NCI-H2227 (cell line): ENCODE results near the gene AP3M1.
"Not testable (repeated sequence)": the region's sequence is repeated elsewhere in the genome, so short reads cannot be mapped to it uniquely, and the experiment has no call there.

ENCODE experiments used
- DNase-seq: peaks from one replicate; lab custom pipeline; 2025; ENCODE audit not compliant: unreplicated experiment; lab: John Stamatoyannopoulos, UW

The AP3M1 gene

GRCh38 chr10:74164716-74165529, 14.3 kb upstream of the AP3M1 start:
- DNase-seq, result no peak

GRCh38 chr10:74163319-74164068, 12.9 kb upstream of the AP3M1 start:
- DNase-seq, result no peak

- DNase-seq, result no peak
Measured at GRCh38 chr10:74160013-74160412, 9.4 kb upstream of the AP3M1 start.

GRCh38 chr10:74156919-74157289, 6.3 kb upstream of the AP3M1 start:
- no peak for DNase-seq

- no peak for DNase-seq
Measured at GRCh38 chr10:74153676-74154075, 3.0 kb upstream of the AP3M1 start.

- DNase-seq, result peak; percentile 2
Measured at GRCh38 chr10:74153123-74153522, 2.5 kb upstream of the AP3M1 start.

GRCh38 chr10:74151879-74152722, 1.5 kb upstream of the AP3M1 start:
- no peak for DNase-seq

DNA sequence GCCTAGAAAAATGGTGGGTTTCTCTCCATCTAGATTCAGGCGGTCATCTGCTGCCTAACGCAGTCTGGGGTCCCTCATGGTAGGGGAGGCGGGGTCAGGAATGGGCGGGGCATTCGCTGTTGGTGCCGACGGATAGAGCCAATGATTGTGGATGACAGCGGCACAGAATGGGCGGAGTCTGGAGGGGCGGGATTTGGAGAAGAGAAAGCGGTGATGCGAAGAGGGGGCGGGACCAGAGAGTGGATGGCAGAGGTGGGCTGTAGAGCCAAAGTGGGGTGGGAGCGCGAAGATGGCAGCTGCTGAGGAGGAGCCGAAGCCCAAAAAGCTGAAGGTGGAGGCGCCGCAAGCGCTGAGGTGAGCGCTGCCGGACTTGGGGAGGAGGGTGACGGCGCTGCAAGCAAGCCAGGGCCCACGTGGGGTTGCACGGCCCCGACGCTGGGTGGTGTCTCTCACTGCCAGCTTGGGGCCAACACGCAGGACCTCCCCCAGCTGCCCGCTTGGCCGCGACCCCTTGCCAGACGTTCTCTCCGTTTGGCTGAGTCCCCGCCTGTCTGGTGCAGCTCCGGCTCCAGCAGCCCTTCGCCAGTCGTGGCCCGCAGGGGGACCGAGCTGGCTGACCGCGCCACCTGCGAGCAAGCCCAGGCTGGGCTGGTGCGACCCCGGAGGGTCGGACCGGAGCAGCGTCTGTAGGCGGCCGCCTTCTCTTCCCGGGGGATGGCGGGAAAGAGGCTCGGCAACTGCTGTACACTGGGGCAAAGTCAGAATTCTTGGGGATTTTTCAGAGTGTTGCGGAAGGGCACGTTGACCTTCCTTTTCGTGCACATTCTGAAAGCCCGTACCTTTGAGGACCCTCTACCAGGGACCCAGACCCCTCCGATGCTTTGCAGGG, 606 bp upstream of the AP3M1 start, which contains the start of gene ADK:
ADK (plus strand) TSS at position 232 of the 889 bp plus-strand sequence; CDS start at position 290, 58 bp downstream.
- DNase-seq, result peak; percentile 97

DNA sequence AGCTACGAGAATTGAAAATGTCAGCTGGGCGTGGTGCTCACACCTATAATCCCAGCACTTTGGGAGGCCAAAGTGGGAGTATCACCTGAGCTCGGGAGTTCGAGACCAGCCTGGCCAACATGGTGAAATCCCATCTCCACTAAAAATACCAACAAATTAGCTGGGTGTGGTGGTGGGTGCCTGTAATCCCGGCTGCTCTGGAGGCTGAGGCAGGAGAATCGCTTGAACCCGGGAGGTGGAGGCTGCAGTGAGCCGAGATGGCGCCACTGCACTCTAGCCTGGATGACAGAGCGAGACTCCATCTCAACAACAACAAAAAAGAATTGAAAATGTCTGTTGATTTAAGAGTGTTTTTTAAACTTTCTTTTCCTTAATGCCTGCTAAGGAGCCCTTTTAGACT, 3.6 kb downstream of the AP3M1 start:
- not testable (repeated sequence) for DNase-seq

DNA sequence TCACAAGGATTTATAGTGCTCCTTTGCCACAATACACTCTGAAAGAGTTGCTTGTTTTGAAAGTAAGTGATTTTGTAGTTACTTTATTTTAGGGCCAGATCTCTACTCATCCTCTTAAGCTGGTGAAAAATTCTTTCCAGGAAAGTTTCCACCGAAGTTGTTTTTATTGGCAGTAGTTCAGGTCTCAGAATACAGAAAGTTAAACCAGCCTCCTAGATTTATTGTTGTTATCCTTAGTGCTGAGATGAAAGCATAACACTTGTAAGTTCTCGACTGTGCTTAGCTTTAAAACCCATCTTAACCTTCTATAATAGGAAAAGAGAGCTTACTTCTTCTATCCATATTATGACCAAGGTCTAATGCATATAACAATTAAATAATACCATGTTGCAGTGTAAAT, 5.5 kb downstream of the AP3M1 start:
- no peak for DNase-seq

DNA sequence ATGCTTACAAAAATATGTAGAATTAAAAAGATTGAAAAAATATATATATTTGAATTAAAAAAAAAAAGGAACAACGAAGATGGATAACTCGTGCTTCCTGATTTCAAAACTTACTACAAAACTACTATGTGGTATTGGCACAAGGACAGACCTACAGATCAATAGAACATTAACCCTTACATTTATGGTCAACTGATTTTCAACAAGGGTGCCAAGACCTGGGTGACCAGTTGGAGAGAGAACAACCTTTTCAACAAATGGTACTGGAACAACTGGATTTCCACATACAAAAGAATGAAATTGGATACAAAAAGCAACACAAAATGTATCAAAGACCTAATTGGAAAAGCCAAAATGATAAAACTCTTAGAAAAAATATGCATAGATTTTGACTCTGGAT, 10.1 kb downstream of the AP3M1 start:
- no peak for DNase-seq

GRCh38 chr10:74139981-74140380, 10.6 kb downstream of the AP3M1 start:
- DNase-seq, result no peak

- not testable (repeated sequence) for DNase-seq
Measured at GRCh38 chr10:74138596-74138995, 12.0 kb downstream of the AP3M1 start.

DNA sequence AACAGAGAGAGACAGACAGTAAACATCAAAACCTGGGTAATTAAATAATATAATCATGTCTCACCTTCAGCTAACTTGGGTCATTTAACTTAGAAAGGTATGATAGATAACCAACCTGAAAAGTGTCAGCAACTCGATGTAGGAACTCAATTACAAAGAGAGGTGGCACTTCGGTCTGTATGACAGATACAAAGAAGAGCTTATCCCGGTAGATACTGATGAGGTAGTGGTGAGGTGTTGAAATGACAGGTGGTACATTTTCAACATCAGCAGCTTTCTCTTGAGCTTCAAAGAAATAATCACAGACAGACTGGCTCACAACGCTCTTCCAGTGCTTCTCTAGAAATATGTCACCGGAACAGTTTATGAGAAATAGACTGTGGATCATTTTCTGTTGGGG, 12.6 kb downstream of the AP3M1 start:
- no peak for DNase-seq

GRCh38 chr10:74135452-74135851, 15.2 kb downstream of the AP3M1 start:
- DNase-seq, result no peak

- no peak for DNase-seq
Measured at GRCh38 chr10:74133923-74134820, 16.5 kb downstream of the AP3M1 start.

- DNase-seq, result no peak
Measured at GRCh38 chr10:74123081-74123480, 27.5 kb downstream of the AP3M1 start.

GRCh38 chr10:74122060-74122459, 28.6 kb downstream of the AP3M1 start:
- no peak for DNase-seq

DNA sequence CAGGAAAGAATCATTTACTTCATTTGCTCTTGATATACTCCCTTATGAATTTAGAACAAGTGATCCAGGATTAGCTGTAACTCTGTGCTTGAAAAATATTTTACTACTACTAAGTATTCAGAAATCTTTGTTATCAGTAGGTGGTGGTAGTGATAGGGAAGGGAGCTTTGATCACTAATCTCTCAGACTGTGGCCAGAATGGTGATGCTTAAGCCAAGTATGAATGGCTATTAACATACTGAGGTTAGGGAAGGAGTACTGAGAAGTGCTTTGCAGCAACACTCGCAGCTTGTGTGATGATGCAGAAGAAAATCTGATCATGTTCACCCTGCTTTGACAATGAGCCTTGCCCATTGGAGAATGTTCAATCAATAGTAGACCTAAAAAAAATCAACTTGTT, 29.3 kb downstream of the AP3M1 start:
- DNase-seq, result no peak
